Fibroblast of mammary gland (primary cell): Measurements from ENCODE around the gene MSH5.

Experiments
- DNase-seq: peaks from one replicate; pipeline ENCODE4 v3.0.0-alpha.2; 2010; ENCODE audit warnings: low read depth
- H3K4me3 ChIP-seq: 2 replicates; pipeline ENCODE4 v1.5.1; 2011; ENCODE audit warnings: low read depth, mild to moderate bottlenecking, low read length, moderate library complexity; ENCODE audit not compliant: control insufficient read depth
- CTCF ChIP-seq: conservative IDR thresholded peaks from 2 replicates; pipeline ENCODE4 v1.5.1; 2011; ENCODE audit warnings: low read depth, low read length, inconsistent platforms; ENCODE audit not compliant: control insufficient read depth, insufficient read depth

MSH5 gene

DNA sequence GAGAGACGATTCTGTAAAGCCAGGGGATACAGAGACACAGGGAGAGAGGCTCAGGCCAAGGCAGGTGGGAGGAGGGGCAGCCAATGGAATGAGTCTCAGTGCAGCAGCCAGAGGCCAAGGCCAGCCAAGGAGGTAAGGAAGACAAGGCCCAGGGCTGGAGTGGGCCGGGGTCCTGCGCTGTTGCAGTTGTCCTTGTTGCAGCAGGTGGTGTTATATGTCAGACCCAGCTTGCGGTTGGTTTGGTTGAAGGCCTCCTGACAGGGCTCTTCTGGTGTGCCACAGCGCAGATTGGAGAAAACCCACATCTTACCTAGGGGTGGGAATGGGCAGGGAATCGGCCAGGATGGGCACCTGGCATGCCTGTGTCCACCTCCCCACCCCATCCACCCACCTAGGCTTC is 20.8 kb upstream of the MSH5 start:
- no peak for DNase-seq
- no peak for TF ChIP-seq CTCF
- no peak overlapping the region for H3K4me3 ChIP-seq

DNA sequence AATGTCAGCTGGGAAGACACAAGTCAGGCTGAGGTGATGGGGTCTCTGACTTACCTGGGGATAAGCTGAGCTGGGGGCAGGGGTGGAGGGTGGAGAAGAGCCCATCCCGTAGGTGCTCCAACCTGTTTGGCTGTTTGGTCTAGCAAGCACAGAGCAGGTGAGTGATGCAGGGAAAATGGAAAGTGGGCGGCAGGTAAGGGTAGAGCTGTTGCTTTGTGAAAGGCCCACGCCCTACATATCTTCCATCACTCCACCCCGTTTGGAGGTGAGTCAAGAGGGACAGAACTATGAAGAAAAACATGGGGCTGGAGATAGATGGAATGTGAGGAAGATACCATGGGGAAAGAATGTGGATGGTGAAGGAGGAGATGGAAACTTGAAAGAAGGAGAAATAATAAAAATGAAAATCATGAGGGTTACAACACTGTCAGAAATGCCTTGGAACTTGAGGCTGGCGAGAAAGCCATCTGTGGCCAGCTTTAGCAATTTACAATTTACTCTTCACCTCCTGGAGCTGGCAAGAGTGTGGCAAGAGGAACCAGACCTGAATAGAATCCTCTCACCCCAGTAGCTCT is 19.5 kb upstream of the MSH5 start:
- no peak overlapping the region for H3K4me3 ChIP-seq
- no peak for TF ChIP-seq CTCF
- no peak for DNase-seq

DNA sequence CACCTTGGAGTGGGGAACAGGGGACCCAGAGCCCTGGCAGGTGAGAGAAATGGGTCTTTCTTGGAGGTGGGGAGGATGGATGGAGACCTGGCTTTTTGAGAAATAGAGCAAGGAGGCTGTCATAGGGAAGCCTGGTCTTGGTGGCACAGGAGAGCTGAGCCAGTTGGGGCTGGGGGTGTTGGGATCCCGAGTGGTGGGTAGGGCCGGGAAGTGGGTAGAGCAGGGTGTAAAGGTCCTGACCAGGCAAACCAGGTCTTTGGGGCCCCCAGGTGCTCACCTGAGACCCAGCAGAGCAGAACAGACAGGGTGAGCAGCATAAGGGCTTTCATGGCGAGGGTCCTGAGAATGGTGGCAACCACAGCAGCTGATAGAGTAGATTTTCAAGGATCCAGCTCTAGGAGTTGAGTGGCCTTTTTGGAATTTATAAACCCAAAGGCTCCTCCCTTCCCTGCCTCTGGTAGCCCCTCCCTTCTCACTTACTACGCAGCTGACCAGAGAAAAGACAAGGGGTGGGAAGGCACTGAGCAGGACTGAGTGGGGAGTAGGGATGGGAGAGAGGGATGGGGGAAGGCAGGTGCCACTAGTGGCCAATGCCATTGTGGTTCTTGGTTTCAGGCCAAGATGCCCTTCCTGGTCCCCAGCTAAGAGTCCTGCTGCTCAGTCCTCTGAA is 18.3 kb upstream of the MSH5 start, which contains the start of gene LY6G6C:
Gene LY6G6C, minus strand, starts transcription at position 396 of the 670 bp plus-strand sequence. Its CDS starts 67 bp downstream, at position 329.
- no peak for TF ChIP-seq CTCF
- no peak within 1 kb of the TSS for H3K4me3 ChIP-seq
- DNase-seq = no peak

GRCh38 chr6:31722173-31722572 is 17.6 kb upstream of the MSH5 start:
- H3K4me3 ChIP-seq = no peak overlapping the region
- no peak for TF ChIP-seq CTCF
- no peak for DNase-seq

DNA sequence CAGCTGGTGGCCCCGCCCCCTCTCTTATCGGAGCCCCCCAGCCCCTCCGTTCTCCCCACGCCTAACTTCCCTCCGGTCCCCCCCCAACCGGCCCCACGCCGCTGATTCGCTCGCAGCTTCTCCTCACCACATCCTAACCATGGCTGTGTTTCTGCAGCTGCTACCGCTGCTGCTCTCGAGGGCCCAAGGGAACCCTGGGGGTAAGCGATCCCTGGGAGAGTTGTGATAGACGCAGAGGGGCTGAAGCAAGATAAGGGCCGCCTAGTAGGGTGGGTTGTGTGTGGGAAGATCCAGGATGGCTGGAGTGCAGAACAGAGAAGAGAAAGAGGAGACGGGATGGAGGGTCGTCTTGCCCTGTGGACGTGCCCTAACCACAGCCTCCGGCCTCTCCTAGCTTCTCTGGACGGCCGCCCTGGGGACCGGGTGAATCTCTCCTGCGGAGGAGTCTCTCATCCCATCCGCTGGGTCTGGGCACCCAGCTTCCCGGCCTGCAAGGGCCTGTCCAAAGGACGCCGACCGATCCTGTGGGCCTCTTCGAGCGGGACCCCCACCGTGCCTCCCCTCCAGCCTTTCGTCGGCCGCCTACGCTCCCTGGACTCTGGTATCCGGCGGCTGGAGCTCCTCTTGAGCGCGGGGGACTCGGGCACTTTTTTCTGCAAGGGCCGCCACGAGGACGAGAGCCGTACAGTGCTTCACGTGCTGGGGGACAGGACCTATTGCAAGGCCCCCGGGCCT is 16.4 kb upstream of the MSH5 start, which contains the start of gene MPIG6B:
Gene MPIG6B, plus strand, starts transcription at position 129 of the 735 bp plus-strand sequence. Its CDS starts 11 bp downstream, at position 140.
- DNase-seq = no peak
- H3K4me3 ChIP-seq = no peak within 1 kb of the TSS
- no peak for TF ChIP-seq CTCF

GRCh38 chr6:31723980-31724691 is 15.7 kb upstream of the MSH5 start:
- TF ChIP-seq CTCF = no peak
- no peak overlapping the region for H3K4me3 ChIP-seq
- DNase-seq = no peak
